Activated CD8-positive, alpha-beta T cell treated with anti-CD3 and anti-CD28 coated beads for 36 hours (primary cell): ENCODE measurements around the gene GOLIM4. TPM values are rescaled to one million over a fixed set of nuclear protein-coding genes. Genes with fewer than 3 reads are reported as not detected.

Experiments used
- ATAC-seq: fragments of 200-7000 bp; cut with Tn5 transposase; one replicate; pipeline ENCODE4 v1.10.0; 2021; ENCODE audit warnings: mild to moderate bottlenecking, moderate library complexity
- CTCF ChIA-PET: fragments of 350-600 bp; sonication (Branson Sonifier 250); formaldehyde crosslinking; loops from one replicate; lab custom pipeline; 2021; ENCODE audit warnings: antibody characterized with exemption; lab: Charles Lee
- POLR2A ChIA-PET: fragments of 350-600 bp; sonication (Branson Sonifier 250); formaldehyde crosslinking; loops from one replicate; lab custom pipeline; 2021; ENCODE audit warnings: antibody characterized with exemption; lab: Charles Lee
- DNase-seq: peaks from one replicate; pipeline ENCODE4 v3.0.0-alpha.2; 2020
- H3K27ac Mint-ChIP-seq: one replicate; pipeline ENCODE4 v1.8.0; 2021; ENCODE audit warnings: mild to moderate bottlenecking, mixed read lengths
- H3K27me3 Mint-ChIP-seq: one replicate; pipeline ENCODE4 v1.8.0; 2021; ENCODE audit warnings: mixed read lengths
- H3K36me3 Mint-ChIP-seq: one replicate; pipeline ENCODE4 v1.8.0; 2021; ENCODE audit warnings: low read depth, mixed read lengths
- H3K4me1 Mint-ChIP-seq: one replicate; pipeline ENCODE4 v1.8.0; 2021; ENCODE audit warnings: low read depth, mixed read lengths
- H3K4me3 Mint-ChIP-seq: one replicate; pipeline ENCODE4 v1.8.0; 2021; ENCODE audit warnings: mild to moderate bottlenecking, moderate library complexity, mixed read lengths
- H3K9me3 Mint-ChIP-seq: one replicate; pipeline ENCODE4 v1.8.0; 2021; ENCODE audit warnings: mixed read lengths
- CTCF ChIP-seq: fragments of 200-600 bp; IDR thresholded peaks from one replicate; pipeline ENCODE4 v1.8.0; 2022; ENCODE audit warnings: antibody characterized with exemption, mild to moderate bottlenecking
- intact Hi-C: fragments of 100-400 bp; cut with micrococcal nuclease; formaldehyde crosslinking; loops from one replicate; pipeline ENCODE4 v1.10.0; 2022
- total RNA-seq, 2 experiments: library from RNA; stranded (reverse); gene quantifications; one replicate each; pipeline ENCODE4 v1.2.3, GENCODE V29; 2021

The GOLIM4 gene
- total RNA-seq, 2 experiments from 2014 or later: 5.5 to 6.4 TPM

DNA sequence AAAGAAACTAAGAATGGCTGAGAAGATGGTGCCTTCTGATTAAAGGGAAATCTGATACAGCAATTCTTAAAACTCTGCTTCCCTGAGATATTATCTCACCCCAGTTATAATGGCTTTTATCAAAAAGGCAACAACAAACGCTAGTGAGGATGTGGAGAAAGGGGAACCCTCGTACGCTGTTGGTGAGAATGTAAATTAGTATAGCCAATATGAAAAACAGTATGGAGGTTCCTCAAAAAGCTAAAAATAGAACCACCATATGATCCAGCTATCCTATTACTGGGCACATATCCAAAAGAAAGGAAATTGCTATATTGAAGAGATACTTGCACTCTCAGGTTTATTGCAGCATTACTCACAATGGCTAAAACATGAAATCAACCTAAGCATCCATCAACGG lies 65.1 kb downstream of the GOLIM4 start:
- ChIA-PET POLR2A (no interaction called here), CTCF (interaction anchor here (3.0 kb wide), 1 partner anchor 10 kb away, joined by 13 read pairs; no protein-coding TSS in a partner anchor)
- Mint-ChIP-seq H3K4me1 (peaks cover 2% of the 10 kb centered on the region), H3K27me3 (no peaks in the 10 kb centered on the region), H3K4me3 (no peak overlapping the region), H3K9me3 (no peaks in the 10 kb centered on the region), H3K27ac (no peak overlapping the region), H3K36me3 (peaks cover 5% of the 10 kb centered on the region)
- no peak for ATAC-seq
- no peak for DNase-seq
- no peak for TF ChIP-seq CTCF
- intact Hi-C loops: no loop called here

DNA sequence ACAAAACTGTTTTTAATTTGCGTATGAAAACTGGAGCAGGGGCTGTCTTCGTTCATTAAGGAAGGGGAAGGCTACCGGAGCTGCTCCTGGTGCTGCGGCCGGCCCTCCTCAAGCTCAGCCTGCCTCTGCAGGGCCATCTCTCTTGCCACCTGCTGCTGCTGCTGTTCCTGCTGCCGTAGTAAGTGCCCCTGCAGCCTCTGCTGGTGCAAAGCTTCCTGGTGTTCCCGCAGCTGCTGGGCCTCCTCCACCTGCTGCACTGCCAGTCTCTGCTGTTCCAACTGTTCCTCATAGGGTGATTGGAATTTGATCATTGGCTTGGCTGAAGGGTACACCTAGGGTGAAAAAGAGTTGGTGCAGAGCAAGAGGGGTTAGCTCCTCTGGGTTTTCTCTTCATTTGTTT lies 66.0 kb downstream of the GOLIM4 start:
- Mint-ChIP-seq H3K27me3 (no peaks in the 10 kb centered on the region), H3K4me1 (peaks cover 9% of the 10 kb centered on the region), H3K9me3 (no peaks in the 10 kb centered on the region), H3K27ac (no peak overlapping the region), H3K4me3 (no peak overlapping the region), H3K36me3 (peaks cover 9% of the 10 kb centered on the region)
- no peak for TF ChIP-seq CTCF
- intact Hi-C loops: no loop called here
- ATAC-seq: no peak
- ChIA-PET POLR2A (no interaction called here), CTCF (interaction anchor here (3.0 kb wide), 1 partner anchor 11 kb away, joined by 13 read pairs; no protein-coding TSS in a partner anchor)
- no peak for DNase-seq

GRCh38 chr3:168028086-168028485 lies 67.6 kb downstream of the GOLIM4 start:
- ChIA-PET CTCF (no interaction called here), POLR2A (no interaction called here)
- Mint-ChIP-seq H3K27ac (no peak overlapping the region), H3K4me1 (peaks cover 21% of the 10 kb centered on the region), H3K4me3 (no peak overlapping the region), H3K27me3 (no peaks in the 10 kb centered on the region), H3K36me3 (peaks cover 15% of the 10 kb centered on the region), H3K9me3 (no peaks in the 10 kb centered on the region)
- TF ChIP-seq CTCF: no peak
- intact Hi-C loops: no loop called here
- ATAC-seq: no peak
- DNase-seq: no peak

DNA sequence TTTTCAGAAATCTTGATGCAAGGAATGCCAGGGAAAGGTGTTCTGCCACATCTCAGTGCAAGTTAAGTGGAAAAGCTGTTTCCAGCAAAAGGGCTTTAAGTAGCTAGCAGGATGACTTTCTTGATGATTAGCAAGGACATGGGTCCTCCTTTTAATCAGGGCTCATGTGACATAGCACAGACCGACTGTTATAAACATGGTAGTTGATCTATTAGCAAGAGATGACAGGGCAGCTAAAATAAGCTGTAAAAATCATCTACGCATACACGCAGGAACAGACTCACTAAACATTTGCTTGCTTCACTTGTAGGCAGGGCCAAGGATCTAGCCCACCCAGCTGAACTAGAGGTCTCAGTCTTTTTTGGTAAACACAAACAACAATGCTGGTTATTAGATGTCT lies 69.0 kb downstream of the GOLIM4 start:
- peaks cover 17% of the 10 kb centered on the region for H3K36me3 Mint-ChIP-seq
- DNase-seq (no peak), ATAC-seq (no peak)
- no peak overlapping the region for H3K4me3 Mint-ChIP-seq
- no peaks in the 10 kb centered on the region for H3K27me3 Mint-ChIP-seq
- no peak for TF ChIP-seq CTCF
- H3K9me3 Mint-ChIP-seq: no peaks in the 10 kb centered on the region
- intact Hi-C loops: no loop called here
- ChIA-PET POLR2A (no interaction called here), CTCF (interaction anchor here (1.8 kb wide), 1 partner anchor 14 kb away, joined by 4 read pairs; no protein-coding TSS in a partner anchor)
- no peak overlapping the region for H3K27ac Mint-ChIP-seq
- peaks cover 21% of the 10 kb centered on the region for H3K4me1 Mint-ChIP-seq

DNA sequence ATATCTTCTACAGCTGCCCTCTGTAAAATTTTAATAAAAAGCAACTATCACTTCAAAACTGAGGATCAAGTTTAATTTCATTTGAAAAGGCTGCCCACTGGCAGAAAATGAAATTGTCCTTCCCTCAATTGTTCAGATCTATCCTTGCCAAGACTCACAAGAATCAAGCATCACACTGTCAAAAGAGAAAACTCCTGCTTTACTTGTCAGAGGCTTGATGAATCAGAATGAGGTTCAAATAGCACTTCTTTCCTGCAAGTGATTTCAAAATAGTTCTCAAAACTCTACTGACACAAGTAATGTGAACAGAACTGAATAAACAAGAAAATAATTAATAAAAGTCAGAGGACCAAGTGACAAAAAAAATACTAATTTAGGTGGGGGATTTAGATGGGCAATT lies 70.6 kb downstream of the GOLIM4 start:
- no peak for ATAC-seq
- no peak for DNase-seq
- peak overlapping the region; percentile 84 for H3K27ac Mint-ChIP-seq
- peaks cover 21% of the 10 kb centered on the region for H3K4me1 Mint-ChIP-seq
- ChIA-PET POLR2A (no interaction called here), CTCF (interaction anchor here (1.0 kb wide), 1 partner anchor 22 kb away, joined by 4 read pairs; no protein-coding TSS in a partner anchor)
- H3K27me3 Mint-ChIP-seq: no peaks in the 10 kb centered on the region
- H3K9me3 Mint-ChIP-seq: no peaks in the 10 kb centered on the region
- peak overlapping the region; percentile 18 for H3K4me3 Mint-ChIP-seq
- H3K36me3 Mint-ChIP-seq: peaks cover 17% of the 10 kb centered on the region
- intact Hi-C loops: no loop called here
- no peak for TF ChIP-seq CTCF
